KOPT-K1 (cell line): ENCODE results near the gene RPS6KB2.
"Not testable (repeated sequence)": the region's sequence is repeated elsewhere in the genome, so short reads cannot be mapped to it uniquely, and the experiment has no call there.

ENCODE experiments used
- H3K27ac ChIP-seq: fragments of 200-600 bp; sonication (generic); 2 replicates; pipeline ENCODE4 v1.5.1; 2016; ENCODE audit warnings: antibody characterized with exemption, mild to moderate bottlenecking, low read depth, low read length; ENCODE audit not compliant: poor library complexity, severe bottlenecking
- H3K36me3 ChIP-seq: fragments of 200-600 bp; sonication (generic); 2 replicates; pipeline ENCODE4 v1.5.1; 2017; ENCODE audit warnings: antibody characterized with exemption, mild to moderate bottlenecking, low read length, moderate library complexity; ENCODE audit not compliant: insufficient read depth
- H3K9me3 ChIP-seq: fragments of 200-600 bp; sonication (generic); 2 replicates; pipeline ENCODE4 v1.5.1; 2017; ENCODE audit warnings: antibody characterized with exemption, low read length, mild to moderate bottlenecking; ENCODE audit not compliant: insufficient read depth, poor library complexity, severe bottlenecking

RPS6KB2 gene

GRCh38 chr11:67393990-67394389 lies 34.3 kb upstream of the RPS6KB2 start:
- H3K9me3 ChIP-seq, result no peaks in the 10 kb centered on the region
- H3K36me3 ChIP-seq, result peaks cover 57% of the 10 kb centered on the region
- H3K27ac ChIP-seq, result no peak overlapping the region

- Histone ChIP-seq H3K27ac (peak overlapping the region; percentile 54), H3K36me3 (peaks cover 73% of the 10 kb centered on the region), H3K9me3 (no peaks in the 10 kb centered on the region)
Observed at GRCh38 chr11:67395555-67396258, 32.6 kb upstream of the RPS6KB2 start.

- Histone ChIP-seq H3K27ac (peak overlapping the region; percentile 54), H3K36me3 (peaks cover 78% of the 10 kb centered on the region), H3K9me3 (no peaks in the 10 kb centered on the region)
Observed at GRCh38 chr11:67396259-67396581, 32.1 kb upstream of the RPS6KB2 start.

GRCh38 chr11:67396587-67397389 lies 31.5 kb upstream of the RPS6KB2 start:
- H3K27ac ChIP-seq, result peak overlapping the region; percentile 54
- H3K36me3 ChIP-seq, result peaks cover 78% of the 10 kb centered on the region

GRCh38 chr11:67397536-67397935 lies 30.8 kb upstream of the RPS6KB2 start:
- Histone ChIP-seq H3K27ac (peak overlapping the region; percentile 54), H3K9me3 (no peaks in the 10 kb centered on the region), H3K36me3 (peaks cover 78% of the 10 kb centered on the region)

More at GRCh38 chr11:67396587-67397389, 31.5 kb upstream of the RPS6KB2 start:
- no peaks in the 10 kb centered on the region for H3K9me3 ChIP-seq

GRCh38 chr11:67397986-67398660 lies 30.2 kb upstream of the RPS6KB2 start:
- H3K36me3 ChIP-seq, result peaks cover 77% of the 10 kb centered on the region
- H3K27ac ChIP-seq, result peak overlapping the region; percentile 54
- H3K9me3 ChIP-seq, result no peaks in the 10 kb centered on the region

GRCh38 chr11:67398661-67399563 lies 29.4 kb upstream of the RPS6KB2 start:
- Histone ChIP-seq H3K9me3 (no peaks in the 10 kb centered on the region), H3K27ac (peak overlapping the region; percentile 0), H3K36me3 (peaks cover 70% of the 10 kb centered on the region)

- Histone ChIP-seq H3K36me3 (peaks cover 62% of the 10 kb centered on the region), H3K9me3 (no peaks in the 10 kb centered on the region)
Observed at GRCh38 chr11:67400251-67400941, 27.9 kb upstream of the RPS6KB2 start.

GRCh38 chr11:67400942-67401494 lies 27.3 kb upstream of the RPS6KB2 start:
- Histone ChIP-seq H3K36me3 (peaks cover 62% of the 10 kb centered on the region), H3K27ac (peak overlapping the region; percentile 96), H3K9me3 (no peaks in the 10 kb centered on the region)

More at GRCh38 chr11:67400251-67400941, 27.9 kb upstream of the RPS6KB2 start:
- H3K27ac ChIP-seq, result peak overlapping the region; percentile 96

- peak within 1 kb of the TSS; percentile 96 for H3K27ac ChIP-seq
- H3K9me3 ChIP-seq, result no peaks in the 10 kb centered on the region
- peaks cover 62% of the 10 kb centered on the region for H3K36me3 ChIP-seq
Observed at GRCh38 chr11:67401495-67402191, 26.7 kb upstream of the RPS6KB2 start, which contains the start of gene PPP1CA. Gene PPP1CA, minus strand, starts transcription at chr11:67401858. Its CDS starts 76 bp downstream, at chr11:67401782.

DNA sequence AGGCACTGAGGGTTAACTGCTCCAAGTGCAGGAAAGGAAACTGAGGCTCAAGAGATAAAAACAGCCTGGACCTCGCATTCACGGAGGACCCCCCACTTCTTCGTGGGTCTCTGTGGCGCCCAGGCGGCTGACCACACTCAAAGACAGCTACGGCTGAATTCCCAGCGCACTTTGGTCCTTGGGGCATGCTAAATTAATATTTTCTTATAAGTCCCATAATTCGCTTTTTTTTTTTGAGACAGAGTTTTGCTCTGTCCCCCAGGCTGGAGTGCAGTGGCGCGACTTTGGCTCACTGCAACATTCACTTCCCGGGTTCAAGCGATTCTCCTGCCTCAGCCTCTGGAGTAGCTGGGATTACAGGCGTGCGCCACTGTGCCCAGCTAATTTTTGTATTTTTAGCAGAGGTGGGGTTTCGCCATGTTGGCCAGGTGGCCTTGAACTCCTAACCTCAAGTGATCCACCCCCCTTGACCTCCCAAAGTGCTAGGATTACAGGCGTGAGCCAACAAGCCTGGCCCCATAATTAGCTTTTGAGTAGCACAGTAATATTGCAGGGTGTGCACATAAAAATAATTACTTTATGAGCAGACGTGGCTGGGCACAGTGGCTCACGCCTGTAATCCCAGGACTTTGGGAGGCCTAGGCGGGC lies 26.0 kb upstream of the RPS6KB2 start:
- peaks cover 62% of the 10 kb centered on the region for H3K36me3 ChIP-seq
- H3K27ac ChIP-seq, result peak overlapping the region; percentile 96

GRCh38 chr11:67403085-67403484 lies 25.2 kb upstream of the RPS6KB2 start:
- H3K9me3 ChIP-seq, result not testable (repeated sequence)
- H3K27ac ChIP-seq, result peak overlapping the region; percentile 96
- peaks cover 62% of the 10 kb centered on the region for H3K36me3 ChIP-seq

More for the DNA sequence above, 26.0 kb upstream of the RPS6KB2 start:
- H3K9me3 ChIP-seq, result not testable (repeated sequence)
